K562 (cell line): ENCODE results near the gene IL10RB. TPM values are rescaled to one million over a fixed set of nuclear protein-coding genes. Genes with fewer than 3 reads are reported as not detected.
A peak's percentile ranks its signal among the peaks of the same experiment; 100 is the strongest.

Experiments
- ARNT ChIP-seq, 2 experiments: fragments of 450-650 bp; IDR thresholded peaks; 2 replicates each; pipeline ENCODE4 v1.6.1; 2016; ENCODE audit warnings: mild to moderate bottlenecking in 1 of 2
- CLOCK ChIP-seq: fragments of 250-450 bp; sonication (Bioruptor Pico); IDR thresholded peaks from 2 replicates; pipeline ENCODE4 v1.4.0; 2020; ENCODE audit warnings: mild to moderate bottlenecking, moderate library complexity, borderline replicate concordance
- CXXC5 ChIP-seq: fragments of 250-450 bp; sonication (Bioruptor Pico); IDR thresholded peaks from 2 replicates; pipeline ENCODE4 v1.8.0; 2022; ENCODE audit warnings: inconsistent platforms, mild to moderate bottlenecking, moderate library complexity
- E2F6 ChIP-seq, 2 experiments: IDR thresholded peaks; 2 replicates each; pipeline ENCODE4 v1.6.1; 2011; ENCODE audit warnings: borderline replicate concordance in 1 of 2, control low read depth in 1 of 2, low read depth in 1 of 2, low read length in 1 of 2, mild to moderate bottlenecking in 1 of 2, mixed read lengths in 1 of 2, moderate library complexity in 1 of 2; ENCODE audit not compliant: insufficient read depth in 1 of 2, insufficient read length in 1 of 2, poor library complexity in 1 of 2, severe bottlenecking in 1 of 2; ENCODE audit errors: extremely low read depth in 1 of 2
- HDAC1 ChIP-seq, 2 experiments: fragments of 450-650 bp; IDR thresholded peaks; 2 replicates each; pipeline ENCODE4 v1.6.1; 2016 to 2017; ENCODE audit warnings: inconsistent platforms in 1 of 2, mild to moderate bottlenecking in 1 of 2, moderate library complexity in 1 of 2
- LEF1 ChIP-seq: fragments of 450-650 bp; IDR thresholded peaks from 2 replicates; pipeline ENCODE4 v1.6.1; 2016; ENCODE audit warnings: mild to moderate bottlenecking
- MCM3 ChIP-seq: fragments of 450-650 bp; IDR thresholded peaks from 2 replicates; pipeline ENCODE4 v1.6.1; 2016
- NRF1 ChIP-seq, 2 experiments: fragments of 450-650 bp; IDR thresholded peaks in 1 of 2; conservative IDR thresholded peaks in 1 of 2; 2 replicates each; pipeline ENCODE4 v1.6.1; 2014; ENCODE audit warnings: mild to moderate bottlenecking in 2 of 2
- PML ChIP-seq: IDR thresholded peaks from 2 replicates; pipeline ENCODE4 v1.6.1; 2012; ENCODE audit warnings: low read length, inconsistent platforms
- PRMT5 ChIP-seq: sonication (generic); formaldehyde crosslinking; IDR thresholded peaks from 2 replicates; pipeline ENCODE4 v1.5.0; 2020; ENCODE audit warnings: missing genetic modification reagents
- RNF2 ChIP-seq: sonication (generic); IDR thresholded peaks from 2 replicates; pipeline ENCODE4 v1.6.1; 2016
- SNIP1 ChIP-seq: fragments of 450-650 bp; IDR thresholded peaks from 2 replicates; pipeline ENCODE4 v1.7.1; 2017; ENCODE audit warnings: low read depth, mild to moderate bottlenecking
- TAF7 ChIP-seq: fragments of 450-650 bp; IDR thresholded peaks from 2 replicates; pipeline ENCODE4 v1.6.1; 2016; ENCODE audit warnings: missing genetic modification characterization, missing compliant biosample characterization
- TCF7 ChIP-seq: sonication (generic); IDR thresholded peaks from 2 replicates; pipeline ENCODE4 v1.6.1; 2016; ENCODE audit warnings: antibody characterized with exemption, borderline replicate concordance
- UBTF ChIP-seq, 2 experiments: IDR thresholded peaks; 2 replicates each; pipeline ENCODE4 v1.6.1; 2012; ENCODE audit warnings: improper control_type of control experiment in 2 of 2, low read depth in 2 of 2, low read length in 2 of 2, borderline replicate concordance in 1 of 2
- ZNF518B ChIP-seq: fragments of 250-450 bp; sonication (Bioruptor Pico); IDR thresholded peaks from 2 replicates; pipeline ENCODE4 v1.5.0; 2021; ENCODE audit warnings: mild to moderate bottlenecking, moderate library complexity
- ZNF76 ChIP-seq: fragments of 250-450 bp; sonication (Bioruptor Pico); IDR thresholded peaks from 2 replicates; pipeline ENCODE4 v1.4.0; 2020; ENCODE audit warnings: mild to moderate bottlenecking, moderate library complexity, borderline replicate concordance
- polyA plus RNA-seq, 8 experiments: library from polyadenylated mRNA; depleted of rRNA in 4 of 8; stranded (reverse) in 5 of 8; unstranded in 3 of 8; fragments of >200 nt; fragmentation: Nextera tagmentation in 2 of 8; fragmentation: Illumina TruSeq in 1 of 8; extraction: Ambion mirVana in 2 of 8; extraction: Trizol in 1 of 8; gene quantifications; 2 replicates each; pipeline versions ENCODE4 v1.2.1 to v1.2.3, GENCODE V29; 2011 to 2014; ENCODE audit warnings: inconsistent platforms in 1 of 8, missing spikeins in 1 of 8
- total RNA-seq, 7 experiments: library from RNA; depleted of rRNA in 6 of 7; stranded (reverse); fragments of >200 nt in 6 of 7; fragmentation: Illumina TruSeq in 2 of 7; extraction: Trizol in 2 of 7; gene quantifications; 2 replicates each; pipeline versions ENCODE4 v1.2.1 to v1.2.3, GENCODE V29; 2011 to 2021; ENCODE audit warnings: low replicate concordance in 1 of 7

Gene IL10RB
- total and polyA plus RNA-seq, 9 of the 15 experiments (the other 6 are each of a cell fraction or from before 2014, with no cell fraction given) = 10.9 to 33.8 (median 23.0) TPM

- TF ChIP-seq CLOCK (CRISPR knock-in tag) (no peak), TCF7 (0 out of 2 replicates have a peak, but pooled peaks have one; percentile 23), CXXC5 (peak; percentile 98), ZNF518B (CRISPR knock-in tag) (no peak), MCM3 (no peak), SNIP1 (no peak), LEF1 (no peak), RNF2 (peak; percentile 18; the same call in 1 of the 2 replicates), E2F6 (IDR thresholded peaks at IDR 0.05; ENCODE audit: borderline replicate concordance in 1 of 2, extremely low read depth in 1 of 2, insufficient read depth in 1 of 2, insufficient read length in 1 of 2, low read depth in 1 of 2, low read length in 1 of 2, poor library complexity in 1 of 2, severe bottlenecking in 1 of 2) (peak; percentile 59 to 69), ZNF76 (no peak), HDAC1 (IDR thresholded peaks at IDR 0.05) (peak in 1 of 2 experiments; percentile 90; a peak in 2 of 4 replicates), NRF1 (conservative IDR thresholded peaks at IDR 0.05 in 1 of 2, IDR thresholded peaks at IDR 0.05 in 1 of 2) (peak; percentile 100), TAF7 (tag) (peak; percentile 86), UBTF (IDR thresholded peaks at IDR 0.05; ENCODE audit: borderline replicate concordance in 1 of 2, low read depth in 2 of 2, low read length in 2 of 2) (peak; percentile 90 to 97; a peak in 3 of 4 replicates), PRMT5 (peak; percentile 76; the same call in 1 of the 2 replicates), PML (peak; percentile 60), ARNT (IDR thresholded peaks at IDR 0.05) (peak in 1 of 2 experiments; percentile 68; a peak in 1 of 4 replicates)
Measured at GRCh38 chr21:33324291-33325221, 58.4 kb downstream of the IL10RB start, which contains the start of gene IFNAR1 (continued).
